GM12878 (cell line): ENCODE results near the gene CCR2. TPM values are rescaled to one million over a fixed set of nuclear protein-coding genes. Genes with fewer than 3 reads are reported as not detected.

Experiments used
- ATAC-seq: fragments of 200-7000 bp; cut with Tn5 transposase; 3 replicates; pipeline ENCODE4 v1.9.1; 2020; ENCODE audit warnings: mild to moderate bottlenecking, moderate library complexity
- BruUV-seq: library from RNA; stranded (reverse); fragments of 400-500 nt; replicated peaks from 2 replicates; lab custom pipeline; 2021; lab: Mats Ljungman, UMichigan
- CTCF ChIA-PET: fragments of 300-600 bp; sonication (Branson Sonifier 250); formaldehyde crosslinking; extraction: SDS; loops from one replicate; lab custom pipeline; 2021; ENCODE audit warnings: inconsistent platforms; lab: Yijun Ruan, JAX
- POLR2A ChIA-PET: fragments of 350-600 bp; formaldehyde crosslinking; extraction: SDS; loops from one replicate; lab custom pipeline; 2021; ENCODE audit warnings: inconsistent platforms; lab: Charles Lee
- RAD21 ChIA-PET: fragments of 300-600 bp; sonication (Branson Sonifier 250); formaldehyde crosslinking; loops from one replicate; lab custom pipeline; 2023; ENCODE audit warnings: antibody characterized with exemption; ENCODE audit not compliant: unreplicated experiment; lab: Charles Lee
- SMC1A ChIA-PET: fragments of 300-600 bp; sonication (Branson Sonifier 250); formaldehyde crosslinking; loops from one replicate; lab custom pipeline; 2023; ENCODE audit not compliant: unreplicated experiment, uncharacterized antibody; lab: Charles Lee
- DNase-seq: peaks from one replicate; pipeline ENCODE4 v3.0.0-alpha.2; 2011; ENCODE audit warnings: low read depth, low spot score
- FAIRE-seq: peaks from 3 replicates; lab custom pipeline; 2011; peaks lifted over from hg19 to GRCh38; lab: Jason Lieb, UNC
- H2AFZ ChIP-seq: 2 replicates; pipeline ENCODE4 v1.6.0; 2011; ENCODE audit warnings: low read depth, low read length, control low read depth; ENCODE audit not compliant: control insufficient read depth
- H3K27ac ChIP-seq: 2 replicates; pipeline ENCODE4 v1.5.1; 2011; ENCODE audit warnings: control low read depth; ENCODE audit not compliant: control insufficient read depth, insufficient read depth
- H3K27me3 ChIP-seq, 2 experiments: replicated peaks in 1 of 2; 2 replicates each; pipeline versions ENCODE4 v1.6.0 to v1.6.1; 2011; ENCODE audit warnings: low read length in 1 of 2; ENCODE audit not compliant: control insufficient read depth in 2 of 2, insufficient read depth in 2 of 2
- H3K36me3 ChIP-seq, 2 experiments: 2 replicates each; pipeline ENCODE4 v1.5.1; 2011; ENCODE audit warnings: low read length in 1 of 2; ENCODE audit not compliant: control insufficient read depth in 2 of 2, insufficient read depth in 2 of 2
- H3K4me1 ChIP-seq: 2 replicates; pipeline ENCODE4 v1.6.1; 2011; ENCODE audit warnings: mild to moderate bottlenecking, low read length, moderate library complexity, mixed read lengths; ENCODE audit not compliant: control insufficient read depth, insufficient read depth
- H3K4me2 ChIP-seq: 2 replicates; pipeline ENCODE4 v1.6.0; 2011; ENCODE audit warnings: control low read depth; ENCODE audit not compliant: control insufficient read depth, insufficient read depth
- H3K4me3 ChIP-seq: fragments of 200-600 bp; sonication (generic); 2 replicates; pipeline ENCODE4 v1.5.1; 2016
- H3K79me2 ChIP-seq: 2 replicates; pipeline ENCODE4 v1.6.0; 2011; ENCODE audit warnings: low read length; ENCODE audit not compliant: control insufficient read depth, insufficient read depth
- H3K9ac ChIP-seq: 2 replicates; pipeline ENCODE4 v1.8.0; 2011; ENCODE audit warnings: low read length, control low read depth, mixed read lengths; ENCODE audit not compliant: control insufficient read depth, insufficient read depth
- H3K9me3 ChIP-seq: replicated peaks from 3 replicates; pipeline ENCODE4 v1.5.1; 2011; ENCODE audit warnings: mild to moderate bottlenecking, low read length; ENCODE audit not compliant: control insufficient read depth, insufficient read depth
- H4K20me1 ChIP-seq: 2 replicates; pipeline ENCODE4 v1.6.0; 2011; ENCODE audit not compliant: control insufficient read depth, insufficient read depth
- ATF2 ChIP-seq: IDR thresholded peaks from 2 replicates; pipeline ENCODE4 v1.6.1; 2012; ENCODE audit warnings: low read length, inconsistent platforms
- ATF7 ChIP-seq: fragments of 450-650 bp; IDR thresholded peaks from 2 replicates; pipeline ENCODE4 v1.6.1; 2016; ENCODE audit warnings: low read depth, mild to moderate bottlenecking
- CTCF ChIP-seq, 3 experiments: IDR thresholded peaks in 2 of 3; conservative IDR thresholded peaks in 1 of 3; 2 replicates each; pipeline ENCODE4 v1.5.1; 2011; ENCODE audit warnings: low read depth in 3 of 3, low read length in 3 of 3, mild to moderate bottlenecking in 3 of 3, control low read depth in 2 of 3, moderate library complexity in 2 of 3, inconsistent platforms in 1 of 3, mixed read lengths in 1 of 3; ENCODE audit not compliant: control insufficient read depth in 2 of 3, insufficient read depth in 1 of 3; ENCODE audit errors: extremely low read depth in 1 of 3
- CUX1 ChIP-seq: IDR thresholded peaks from 2 replicates; pipeline ENCODE4 v1.6.1; 2012; ENCODE audit warnings: improper control_type of control experiment, low read depth, low read length; ENCODE audit not compliant: insufficient replicate concordance
- E2F8 ChIP-seq: fragments of 450-650 bp; IDR thresholded peaks from 2 replicates; pipeline ENCODE4 v1.6.1; 2018; ENCODE audit warnings: mild to moderate bottlenecking, low read depth, moderate library complexity; ENCODE audit not compliant: partially characterized antibody
- HDAC2 ChIP-seq: fragments of 200-600 bp; sonication (generic); IDR thresholded peaks from 2 replicates; pipeline ENCODE4 v1.6.1; 2017
- JUND ChIP-seq: IDR thresholded peaks from 2 replicates; pipeline ENCODE4 v1.6.1; 2012; ENCODE audit warnings: low read depth, mild to moderate bottlenecking, low read length, improper control_type of control experiment, moderate library complexity
- MTA2 ChIP-seq: fragments of 450-650 bp; IDR thresholded peaks from 2 replicates; pipeline ENCODE4 v1.6.1; 2016; ENCODE audit warnings: low read depth, mild to moderate bottlenecking, moderate library complexity
- MXI1 ChIP-seq: fragments of 150-350 bp; IDR thresholded peaks from 2 replicates; pipeline ENCODE4 v1.6.1; 2011; ENCODE audit warnings: low read depth, mild to moderate bottlenecking, inconsistent platforms, low read length, improper control_type of control experiment
- NFYB ChIP-seq: IDR thresholded peaks from 2 replicates; pipeline ENCODE4 v1.6.1; 2011; ENCODE audit warnings: low read depth, mild to moderate bottlenecking, low read length, improper control_type of control experiment, moderate library complexity; ENCODE audit not compliant: insufficient read depth
- NRF1 ChIP-seq: conservative IDR thresholded peaks from 2 replicates; pipeline ENCODE4 v1.6.1; 2011; ENCODE audit warnings: mild to moderate bottlenecking, low read depth, low read length, improper control_type of control experiment
- WGBS: methylation state at CpG from one replicate; pipeline ENCODE4 v1.1.6; 2016; ENCODE audit warnings: low lambda C conversion rate; ENCODE audit not compliant: insufficient replicate concordance, insufficient coverage; ENCODE audit errors: missing lambda C conversion rate; 5-methylcytosine and 5-hydroxymethylcytosine counted together
- in situ Hi-C: fragments of 300-500 bp; cut with MboI; formaldehyde crosslinking; loops from 9 replicates; pipeline ENCODE4 v1.14.3; 2018; ENCODE audit warnings: mixed read lengths
- intact Hi-C: fragments of 100-400 bp; cut with micrococcal nuclease; formaldehyde crosslinking; loops from one replicate; pipeline ENCODE4 v1.14.2; 2022; ENCODE audit not compliant: unreplicated experiment
- polyA plus RNA-seq, 11 experiments: library from polyadenylated mRNA; depleted of rRNA in 4 of 11; unstranded in 6 of 11; stranded (reverse) in 5 of 11; fragments of >200 nt; fragmentation: Nextera tagmentation in 4 of 11; fragmentation: Illumina TruSeq in 1 of 11; extraction: Ambion mirVana in 4 of 11; extraction: Trizol in 1 of 11; gene quantifications; 1 replicate in 1 of 11; 2 replicates in 10 of 11; pipeline versions ENCODE4 v1.2.1 to v1.2.3, GENCODE V29; 2011 to 2016; ENCODE audit warnings: inconsistent platforms in 2 of 11, missing spikeins in 2 of 11, low read depth in 1 of 11
- total RNA-seq, 4 experiments: library from RNA; depleted of rRNA in 3 of 4; stranded (reverse); fragments of >200 nt in 3 of 4; fragmentation: Illumina TruSeq in 1 of 4; extraction: Trizol in 1 of 4; gene quantifications; 2 replicates each; pipeline versions ENCODE4 v1.2.1 to v1.2.3, GENCODE V29; 2013 to 2021

Gene CCR2
- total and polyA plus RNA-seq, 10 of the 15 experiments (the other 5 are each of a cell fraction or from before 2014, with no cell fraction given): 1.9 to 4.7 (median 3.5) TPM; not detected in 1

- ChIA-PET CTCF (interaction anchor here (1.3 kb wide), 1 partner anchor 90 kb away, joined by 7 read pairs; no protein-coding TSS in a partner anchor), SMC1A (interaction anchor here (1.2 kb wide), 1 partner anchor 45 kb away, joined by 3 read pairs; no protein-coding TSS in a partner anchor), POLR2A (no interaction called here), RAD21 (interaction anchor here (1.3 kb wide), 1 partner anchor 21 kb away, joined by 9 read pairs; no protein-coding TSS in a partner anchor)
- Histone ChIP-seq H3K79me2 (no peaks in the 10 kb centered on the region), H3K4me1 (peaks cover 14% of the 10 kb centered on the region), H3K27ac (no peak overlapping the region), H2AFZ (no peak overlapping the region), H4K20me1 (no peaks in the 10 kb centered on the region), H3K27me3 (no peaks in the 10 kb centered on the region; a peak in 1 of 4 replicates), H3K4me2 (no peak overlapping the region), H3K9ac (no peak overlapping the region), H3K9me3 (no peaks in the 10 kb centered on the region; the same call in 1 of the 3 replicates), H3K4me3 (no peak overlapping the region), H3K36me3 (no peaks in the 10 kb centered on the region)
- FAIRE-seq: no peak
- intact Hi-C loops (no loop called here), in situ Hi-C loops (no loop called here)
- WGBS: 97% methylated on average over 2 of the region's 2 CpGs
- no peak for DNase-seq
- ATAC-seq: no peak
- no TSS peak for BruUV-seq
- no peak for TF ChIP-seq HDAC2
- no peak for TF ChIP-seq NRF1
- no peak for TF ChIP-seq CTCF (IDR thresholded peaks at IDR 0.05 in 2 of 3, conservative IDR thresholded peaks at IDR 0.05 in 1 of 3; ENCODE audit: control insufficient read depth in 2 of 3, extremely low read depth in 1 of 3, insufficient read depth in 1 of 3, low read depth in 3 of 3, low read length in 3 of 3)
- TF ChIP-seq NFYB: no peak
- TF ChIP-seq ATF7: no peak
- no peak for TF ChIP-seq E2F8
- no peak for TF ChIP-seq MTA2
- TF ChIP-seq MXI1: no peak
- no peak for TF ChIP-seq CUX1
- TF ChIP-seq ATF2: no peak
- TF ChIP-seq JUND: no peak
Measured at GRCh38 chr3:46399098-46399497, 45.2 kb downstream of the CCR2 start.
